K562 (cell line): ENCODE data around the gene ARRB2. TPM values are rescaled to one million over a fixed set of nuclear protein-coding genes. Genes with fewer than 3 reads are reported as not detected.

ENCODE experiments used
- BCOR ChIP-seq: fragments of 450-650 bp; IDR thresholded peaks from 2 replicates; pipeline ENCODE4 v1.6.1; 2016
- CREM ChIP-seq: IDR thresholded peaks from 2 replicates; pipeline ENCODE4 v1.6.1; 2014; ENCODE audit warnings: antibody characterized with exemption, low read depth
- CTBP1 ChIP-seq: fragments of 450-650 bp; IDR thresholded peaks from 2 replicates; pipeline ENCODE4 v1.6.1; 2016; ENCODE audit warnings: borderline replicate concordance
- DMBX1 ChIP-seq: fragments of 250-450 bp; sonication (Bioruptor Pico); IDR thresholded peaks from 2 replicates; pipeline ENCODE4 v1.8.0; 2022; ENCODE audit warnings: inconsistent platforms, mild to moderate bottlenecking, moderate library complexity, borderline replicate concordance
- JUN ChIP-seq, 2 experiments: sonication (generic) in 1 of 2; formaldehyde crosslinking in 1 of 2; IDR thresholded peaks; 2 replicates each; pipeline versions ENCODE4 v1.6.1 to v1.8.0; 2012 to 2022; ENCODE audit warnings: borderline replicate concordance in 2 of 2, mild to moderate bottlenecking in 2 of 2, improper control_type of control experiment in 1 of 2, low read depth in 1 of 2, low read length in 1 of 2, missing genetic modification reagents in 1 of 2
- MCM3 ChIP-seq: fragments of 450-650 bp; IDR thresholded peaks from 2 replicates; pipeline ENCODE4 v1.6.1; 2016
- MEIS2 ChIP-seq: fragments of 450-650 bp; IDR thresholded peaks from 2 replicates; pipeline ENCODE4 v1.6.1; 2014; ENCODE audit warnings: mild to moderate bottlenecking; ENCODE audit not compliant: partially characterized antibody
- POLR2B ChIP-seq: fragments of 450-650 bp; IDR thresholded peaks from 2 replicates; pipeline ENCODE4 v1.6.1; 2018; ENCODE audit warnings: low read depth; ENCODE audit not compliant: partially characterized antibody
- SRF ChIP-seq, 2 experiments: fragments of 250-450, 450-650 bp in 1 of 2; sonication (Bioruptor Pico) in 1 of 2; sonication (generic) in 1 of 2; formaldehyde crosslinking; IDR thresholded peaks; 2 replicates each; pipeline versions ENCODE4 v1.5.0 to v1.5.1; 2020 to 2022; ENCODE audit warnings: mild to moderate bottlenecking in 1 of 2, missing genetic modification reagents in 1 of 2
- TAF15 ChIP-seq: fragments of 200-400 bp; formaldehyde crosslinking; IDR thresholded peaks from 2 replicates; pipeline ENCODE4 v1.6.1; 2017; ENCODE audit warnings: mild to moderate bottlenecking, low read depth, low read length, moderate library complexity
- ZBTB8A ChIP-seq: fragments of 450-650 bp; IDR thresholded peaks from 2 replicates; pipeline ENCODE4 v1.6.1; 2018; ENCODE audit warnings: mild to moderate bottlenecking, moderate library complexity; ENCODE audit not compliant: partially characterized antibody
- ZNF253 ChIP-seq: fragments of 250-450 bp; sonication (Bioruptor Pico); conservative IDR thresholded peaks from 2 replicates; pipeline ENCODE4 v1.6.1; 2021; ENCODE audit warnings: mild to moderate bottlenecking
- ZNF644 ChIP-seq: fragments of 200-800 bp; sonication (Bioruptor generic); IDR thresholded peaks from 2 replicates; pipeline ENCODE4 v1.6.1; 2016; ENCODE audit warnings: low read depth, missing genetic modification characterization, missing compliant biosample characterization
- ZNF717 ChIP-seq: fragments of 250-450 bp; sonication (Bioruptor Pico); IDR thresholded peaks from 2 replicates; pipeline ENCODE4 v1.5.0; 2021
- polyA plus RNA-seq, 8 experiments: library from polyadenylated mRNA; depleted of rRNA in 4 of 8; stranded (reverse) in 5 of 8; unstranded in 3 of 8; fragments of >200 nt; fragmentation: Nextera tagmentation in 2 of 8; fragmentation: Illumina TruSeq in 1 of 8; extraction: Ambion mirVana in 2 of 8; extraction: Trizol in 1 of 8; gene quantifications; 2 replicates each; pipeline versions ENCODE4 v1.2.1 to v1.2.3, GENCODE V29; 2011 to 2014; ENCODE audit warnings: inconsistent platforms in 1 of 8, missing spikeins in 1 of 8
- total RNA-seq, 7 experiments: library from RNA; depleted of rRNA in 6 of 7; stranded (reverse); fragments of >200 nt in 6 of 7; fragmentation: Illumina TruSeq in 2 of 7; extraction: Trizol in 2 of 7; gene quantifications; 2 replicates each; pipeline versions ENCODE4 v1.2.1 to v1.2.3, GENCODE V29; 2011 to 2021; ENCODE audit warnings: low replicate concordance in 1 of 7
- TF ChIP-seq, protein P1 (sequence below), 2 experiments: fragments of 450-650 bp; IDR thresholded peaks; 2 replicates each; pipeline ENCODE4 v1.6.1; 2016; ENCODE audit warnings: mild to moderate bottlenecking in 2 of 2, borderline replicate concordance in 1 of 2, low read depth in 1 of 2, moderate library complexity in 1 of 2
- TF ChIP-seq, protein P2 (sequence below): fragments of 250-450 bp; sonication (Bioruptor Pico); IDR thresholded peaks from 2 replicates; pipeline ENCODE4 v1.9.0; 2021; ENCODE audit warnings: mild to moderate bottlenecking

ARRB2 gene
- total and polyA plus RNA-seq, 9 of the 15 experiments (the other 6 are each of a cell fraction or from before 2014, with no cell fraction given): 0.79 to 15.3 (median 8.8) TPM

GRCh38 chr17:4709794-4710692 is at the start of gene ARRB2 (continued):
- TF ChIP-seq JUN (IDR thresholded peaks at IDR 0.05; ENCODE audit: borderline replicate concordance, low read depth, low read length) (0 out of 2 replicates have a peak, but pooled peaks have one; percentile 23), JUN (CRISPR knock-in tag; IDR thresholded peaks at IDR 0.05; ENCODE audit: borderline replicate concordance) (no peak), MEIS2 (peak; percentile 50), ZNF253 (CRISPR knock-in tag) (no peak), MCM3 (no peak), ZNF717 (CRISPR knock-in tag) (no peak), DMBX1 (no peak), CTBP1 (peak; percentile 84), POLR2B (no peak), ZBTB8A (no peak), SRF (CRISPR knock-in tag; IDR thresholded peaks at IDR 0.05) (no peak; a peak in 1 of 4 replicates), BCOR (0 out of 2 replicates have a peak, but pooled peaks have one; percentile 36), ZNF644 (no peak), TAF15 (no peak), CREM (peak; percentile 41; the same call in 1 of the 2 replicates)
- TF ChIP-seq, protein P1, sequence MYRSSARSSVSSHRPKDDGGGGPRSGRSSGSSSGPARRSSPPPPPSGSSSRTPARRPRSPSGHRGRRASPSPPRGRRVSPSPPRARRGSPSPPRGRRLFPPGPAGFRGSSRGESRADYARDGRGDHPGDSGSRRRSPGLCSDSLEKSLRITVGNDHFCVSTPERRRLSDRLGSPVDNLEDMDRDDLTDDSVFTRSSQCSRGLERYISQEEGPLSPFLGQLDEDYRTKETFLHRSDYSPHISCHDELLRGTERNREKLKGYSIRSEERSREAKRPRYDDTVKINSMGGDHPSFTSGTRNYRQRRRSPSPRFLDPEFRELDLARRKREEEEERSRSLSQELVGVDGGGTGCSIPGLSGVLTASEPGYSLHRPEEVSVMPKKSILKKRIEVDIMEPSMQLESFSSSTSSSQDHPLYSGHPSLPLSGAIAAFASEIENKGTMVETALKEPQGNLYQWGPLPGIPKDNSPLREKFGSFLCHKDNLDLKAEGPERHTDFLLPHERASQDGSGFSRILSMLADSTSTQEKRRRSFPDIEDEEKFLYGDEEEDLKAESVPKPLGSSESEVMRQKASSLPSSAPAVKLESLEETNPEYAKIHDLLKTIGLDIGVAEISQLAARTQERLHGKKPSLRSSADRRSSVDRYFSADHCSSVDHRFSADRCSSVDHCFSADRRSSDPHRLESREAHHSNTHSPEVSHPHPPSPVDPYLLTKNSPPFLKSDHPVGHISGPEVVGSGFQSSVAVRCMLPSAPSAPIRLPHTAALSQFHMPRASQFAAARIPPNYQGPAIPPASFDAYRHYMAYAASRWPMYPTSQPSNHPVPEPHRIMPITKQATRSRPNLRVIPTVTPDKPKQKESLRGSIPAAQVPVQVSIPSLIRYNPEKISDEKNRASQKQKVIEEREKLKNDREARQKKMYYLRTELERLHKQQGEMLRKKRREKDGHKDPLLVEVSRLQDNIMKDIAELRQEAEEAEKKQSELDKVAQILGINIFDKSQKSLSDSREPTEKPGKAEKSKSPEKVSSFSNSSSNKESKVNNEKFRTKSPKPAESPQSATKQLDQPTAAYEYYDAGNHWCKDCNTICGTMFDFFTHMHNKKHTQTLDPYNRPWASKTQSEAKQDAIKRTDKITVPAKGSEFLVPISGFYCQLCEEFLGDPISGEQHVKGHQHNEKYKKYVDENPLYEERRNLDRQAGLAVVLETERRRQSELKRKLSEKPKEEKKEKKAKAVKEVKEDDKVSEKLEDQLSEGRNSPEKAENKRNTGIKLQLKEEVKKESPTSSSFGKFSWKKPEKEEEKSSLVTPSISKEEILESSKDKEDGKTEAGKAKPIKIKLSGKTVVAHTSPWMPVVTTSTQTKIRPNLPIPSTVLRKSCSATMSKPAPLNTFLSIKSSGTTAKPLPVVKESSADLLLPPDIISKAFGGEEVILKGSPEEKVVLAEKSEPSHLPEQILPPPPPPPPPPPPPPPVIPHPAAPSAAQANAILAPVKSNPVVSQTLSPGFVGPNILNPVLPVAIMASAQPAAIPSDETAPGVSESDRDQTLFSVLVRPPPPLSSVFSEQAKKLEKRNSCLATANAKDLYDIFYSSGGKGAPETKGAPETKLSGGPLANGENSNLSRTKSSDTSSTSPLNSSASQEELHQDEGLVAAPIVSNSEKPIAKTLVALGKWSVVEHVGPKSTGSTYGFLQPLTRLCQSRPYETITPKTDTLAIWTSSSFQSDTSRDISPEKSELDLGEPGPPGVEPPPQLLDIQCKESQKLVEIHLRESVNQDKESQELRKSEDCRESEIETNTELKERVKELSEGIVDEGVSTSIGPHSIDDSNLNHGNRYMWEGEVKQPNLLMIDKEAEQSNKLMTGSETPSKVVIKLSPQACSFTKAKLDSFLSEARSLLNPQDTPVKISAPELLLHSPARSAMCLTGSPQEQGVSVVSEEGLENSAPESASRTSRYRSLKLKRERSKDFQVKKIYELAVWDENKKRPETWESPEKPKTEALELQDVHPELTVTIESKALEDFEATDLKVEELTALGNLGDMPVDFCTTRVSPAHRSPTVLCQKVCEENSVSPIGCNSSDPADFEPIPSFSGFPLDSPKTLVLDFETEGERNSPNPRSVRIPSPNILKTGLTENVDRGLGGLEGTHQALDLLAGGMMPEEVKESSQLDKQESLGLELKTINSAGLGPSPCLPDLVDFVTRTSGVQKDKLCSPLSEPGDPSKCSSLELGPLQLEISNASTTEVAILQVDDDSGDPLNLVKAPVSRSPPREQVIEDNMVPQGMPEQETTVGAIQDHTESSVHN (IDR thresholded peaks at IDR 0.05; ENCODE audit: borderline replicate concordance in 1 of 2, low read depth in 1 of 2): no peak
- TF ChIP-seq, protein P2, sequence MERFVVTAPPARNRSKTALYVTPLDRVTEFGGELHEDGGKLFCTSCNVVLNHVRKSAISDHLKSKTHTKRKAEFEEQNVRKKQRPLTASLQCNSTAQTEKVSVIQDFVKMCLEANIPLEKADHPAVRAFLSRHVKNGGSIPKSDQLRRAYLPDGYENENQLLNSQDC (CRISPR knock-in tag): no peak
